Small intestine (tissue), 7 donors: ENCODE results near the gene SOX6. TPM values are rescaled to one million over a fixed set of nuclear protein-coding genes. Genes with fewer than 3 reads are reported as not detected.
"Not testable (repeated sequence)": the region's sequence is repeated elsewhere in the genome, so short reads cannot be mapped to it uniquely, and the experiment has no call there.

Experiments used
- DNase-seq, 2 donors: peaks; one replicate each; pipeline versions ENCODE4 v3.0.0 to v3.0.0-alpha.2; 2013
- FAIRE-seq: peaks from 2 replicates; lab custom pipeline; 2012; peaks lifted over from hg19 to GRCh38; lab: Jason Lieb, UNC
- H3K27ac ChIP-seq, 3 donors: one replicate each; pipeline ENCODE4 v1.5.1; 2013; ENCODE audit warnings: low read length in 2 of 3, mild to moderate bottlenecking in 2 of 3, control low read depth in 1 of 3, inconsistent platforms in 1 of 3, low read depth in 1 of 3, moderate library complexity in 1 of 3
- H3K27me3 ChIP-seq, 3 donors: one replicate each; pipeline ENCODE4 v1.6.1; 2013; ENCODE audit warnings: low read length in 3 of 3, inconsistent platforms in 1 of 3; ENCODE audit not compliant: control insufficient read depth in 3 of 3, insufficient read depth in 3 of 3
- H3K36me3 ChIP-seq, 3 donors: one replicate each; pipeline ENCODE4 v1.6.1; 2013; ENCODE audit warnings: low read length in 3 of 3, inconsistent platforms in 1 of 3, low read depth in 1 of 3, mild to moderate bottlenecking in 1 of 3, moderate library complexity in 1 of 3; ENCODE audit not compliant: control insufficient read depth in 3 of 3, insufficient read depth in 2 of 3
- H3K4me1 ChIP-seq, 3 donors: one replicate each; pipeline ENCODE4 v1.6.1; 2013; ENCODE audit warnings: low read length in 2 of 3, inconsistent platforms in 1 of 3, low read depth in 1 of 3, mild to moderate bottlenecking in 1 of 3, moderate library complexity in 1 of 3; ENCODE audit not compliant: control insufficient read depth in 3 of 3, insufficient read depth in 2 of 3
- H3K4me3 ChIP-seq, 3 donors: one replicate each; pipeline ENCODE4 v1.5.1; 2013; ENCODE audit warnings: low read length in 3 of 3, control low read depth in 1 of 3, inconsistent platforms in 1 of 3, low read depth in 1 of 3, mild to moderate bottlenecking in 1 of 3, moderate library complexity in 1 of 3
- H3K9me3 ChIP-seq, 2 donors: one replicate each; pipeline ENCODE4 v1.6.1; 2013; ENCODE audit warnings: low read depth in 1 of 2, low read length in 1 of 2; ENCODE audit not compliant: control insufficient read depth in 2 of 2, insufficient read depth in 1 of 2
- WGBS, 3 donors: extraction: QIAGEN DNeasy Blood & Tissue Kit; methylation state at CpG; one replicate each; pipeline ENCODE4 v1.1.7; 2013; 5-methylcytosine and 5-hydroxymethylcytosine counted together
- polyA plus RNA-seq, 4 donors: library from polyadenylated mRNA; stranded (reverse) in 3 of 4; unstranded in 1 of 4; fragments of 200-250 nt in 3 of 4; fragments of 120-200 nt in 1 of 4; gene quantifications; one replicate each; pipeline versions ENCODE4 v1.2.1 to v1.2.3, GENCODE V29; 2013
- donor health status: healthy with polysubstance abuse.
- donor health status: control.
- donor health status: control.
- donor health status: Bipolar disorder and iron deficiency.
- donor health status: healthy.

SOX6 gene
- polyA plus RNA-seq, 4 donors: 4.6 to 52.4 (median 7.7) TPM

DNA sequence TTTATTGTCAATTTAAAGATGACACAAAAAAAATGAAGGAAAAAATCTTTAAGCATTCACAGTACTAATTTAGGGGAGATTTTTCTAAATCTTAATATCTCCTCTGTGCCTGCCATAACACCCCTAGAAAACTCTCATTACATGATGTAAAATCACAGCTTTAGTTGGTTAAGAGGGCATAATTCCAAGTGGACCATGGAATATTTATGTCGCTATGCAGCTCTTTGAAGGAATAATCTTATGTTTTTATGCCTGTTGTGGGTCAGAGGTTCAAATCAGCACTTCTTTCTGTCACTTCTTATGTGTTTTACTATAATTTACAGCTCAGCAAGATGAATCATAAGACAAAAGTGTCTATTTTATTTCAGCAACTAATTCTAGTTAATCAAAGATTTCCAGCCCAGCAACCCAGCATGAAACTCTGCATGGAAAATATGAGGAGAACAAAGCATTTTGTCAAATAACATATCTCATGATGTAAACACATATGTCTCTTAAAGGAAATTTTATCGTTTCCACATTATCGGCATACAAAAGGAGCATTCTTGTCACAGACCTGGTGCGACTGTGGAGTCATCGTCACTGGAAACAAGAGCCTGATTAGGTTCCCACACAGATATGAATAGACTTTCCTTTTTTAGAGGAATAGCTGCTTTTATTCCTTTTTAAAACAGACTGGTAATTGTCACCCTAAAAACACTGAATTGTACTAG lies 274.8 kb downstream of the SOX6 start:
- Histone ChIP-seq H3K4me1 (peaks cover 0 to 3% (median 0%) of the 10 kb centered on the region in 3 donors), H3K27ac (no peak overlapping the region), H3K27me3 (no peaks in the 10 kb centered on the region), H3K4me3 (no peak overlapping the region), H3K9me3 (no peaks in the 10 kb centered on the region), H3K36me3 (peaks cover 0 to 5% (median 3%) of the 10 kb centered on the region in 3 donors)
- WGBS, 3 donors: 62 to 73% (median 67%) methylated on average over 5 of the region's 5 CpGs
- DNase-seq (no peak), FAIRE-seq (no peak)

GRCh38 chr11:16080688-16081381 lies 275.5 kb downstream of the SOX6 start:
- peaks cover 0 to 3% (median 0%) of the 10 kb centered on the region in 3 donors for H3K4me1 ChIP-seq
- H3K36me3 ChIP-seq: peaks cover 0 to 5% (median 0%) of the 10 kb centered on the region in 3 donors
- FAIRE-seq: no peak
- 83 to 90% (median 90%) methylated on average over 4 of the region's 4 CpGs for WGBS, 3 donors
- H3K4me3 ChIP-seq: no peak overlapping the region
- no peaks in the 10 kb centered on the region for H3K9me3 ChIP-seq
- H3K27ac ChIP-seq: no peak overlapping the region
- no peak for DNase-seq
- no peaks in the 10 kb centered on the region for H3K27me3 ChIP-seq

DNA sequence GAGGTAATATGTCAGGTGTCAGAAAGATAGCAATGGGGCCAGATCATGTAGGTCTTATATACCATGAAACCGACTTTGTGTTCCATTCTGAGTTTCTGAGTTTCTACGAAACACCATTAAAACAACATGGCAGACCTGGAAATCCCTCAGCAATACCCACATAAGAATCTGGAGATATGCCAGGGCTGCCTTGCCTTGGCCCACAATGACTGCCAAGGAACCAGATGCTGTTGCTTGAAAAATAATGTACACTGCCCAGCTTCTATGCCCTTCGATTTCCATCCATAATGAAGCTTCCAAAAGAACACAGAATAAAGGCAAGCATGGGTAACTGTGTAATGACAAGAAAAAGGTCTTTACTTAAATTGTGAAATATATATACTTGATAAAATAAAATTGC lies 277.4 kb downstream of the SOX6 start:
- no peaks in the 10 kb centered on the region for H3K27me3 ChIP-seq
- H3K4me3 ChIP-seq: no peak overlapping the region
- H3K36me3 ChIP-seq: peaks cover 0 to 5% (median 0%) of the 10 kb centered on the region in 3 donors
- DNase-seq: no peak
- no peaks in the 10 kb centered on the region for H3K9me3 ChIP-seq
- peaks cover 0 to 3% (median 0%) of the 10 kb centered on the region in 3 donors for H3K4me1 ChIP-seq
- no peak for FAIRE-seq
- no peak overlapping the region for H3K27ac ChIP-seq
- 84 to 96% (median 92%) methylated on average over 3 of the region's 3 CpGs for WGBS, 3 donors

GRCh38 chr11:16070573-16070972 lies 285.8 kb downstream of the SOX6 start:
- H3K36me3 ChIP-seq: peaks cover 0 to 11% (median 0%) of the 10 kb centered on the region in 3 donors
- H3K27ac ChIP-seq: no peak overlapping the region
- 88 to 91% (median 89%) methylated on average over 5 of the region's 5 CpGs for WGBS, 3 donors
- no peaks in the 10 kb centered on the region for H3K27me3 ChIP-seq
- H3K4me1 ChIP-seq: no peaks in the 10 kb centered on the region
- FAIRE-seq (no peak), DNase-seq (no peak)
- H3K9me3 ChIP-seq: no peaks in the 10 kb centered on the region
- no peak overlapping the region for H3K4me3 ChIP-seq

- not testable (repeated sequence) for H3K4me3 ChIP-seq, H3K27me3 ChIP-seq, DNase-seq, H3K4me1 ChIP-seq, FAIRE-seq, H3K9me3 ChIP-seq, H3K27ac ChIP-seq
- peaks cover 0 to 11% (median 0%) of the 10 kb centered on the region in 3 donors for H3K36me3 ChIP-seq
- 65 to 92% (median 83%) methylated on average over 3 of the region's 3 CpGs for WGBS, 3 donors
These were observed 289.1 kb downstream of the SOX6 start for GRCh38 chr11:16067268-16067667.

DNA sequence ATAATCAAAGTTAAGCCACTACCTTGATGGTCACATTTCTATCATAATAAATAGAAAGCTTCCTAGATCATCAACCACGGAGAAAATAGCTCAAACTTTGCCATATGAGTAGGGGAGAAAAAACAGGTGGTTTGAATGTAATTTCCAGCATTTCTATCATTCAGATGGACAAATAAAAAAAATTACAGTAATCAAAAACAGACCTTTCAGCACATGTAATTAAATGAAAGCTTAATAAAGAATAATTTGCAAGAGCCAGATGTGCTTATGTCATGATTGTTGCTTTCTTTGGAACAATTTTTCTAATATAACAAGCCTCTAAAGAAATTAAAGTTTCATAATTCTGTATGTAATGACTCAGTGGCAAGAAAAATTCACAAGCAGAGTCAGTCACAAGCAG lies 297.0 kb downstream of the SOX6 start:
- no peak overlapping the region for H3K4me3 ChIP-seq
- H3K4me1 ChIP-seq: no peaks in the 10 kb centered on the region
- no peak overlapping the region for H3K27ac ChIP-seq
- WGBS, 3 donors: 74 to 85% (median 78%) methylated on average over 1 of the region's 1 CpG
- no peak for FAIRE-seq
- no peaks in the 10 kb centered on the region for H3K36me3 ChIP-seq
- no peak for DNase-seq
- H3K27me3 ChIP-seq: no peaks in the 10 kb centered on the region
- H3K9me3 ChIP-seq: no peaks in the 10 kb centered on the region

GRCh38 chr11:16058671-16059070 lies 297.7 kb downstream of the SOX6 start:
- Histone ChIP-seq H3K4me1 (no peaks in the 10 kb centered on the region), H3K36me3 (no peaks in the 10 kb centered on the region), H3K4me3 (no peak overlapping the region), H3K27ac (no peak overlapping the region), H3K9me3 (no peaks in the 10 kb centered on the region), H3K27me3 (no peaks in the 10 kb centered on the region)
- no peak for DNase-seq
- FAIRE-seq: no peak

- FAIRE-seq (no peak), DNase-seq (no peak)
- Histone ChIP-seq H3K4me3 (no peak overlapping the region), H3K27ac (no peak overlapping the region), H3K4me1 (no peaks in the 10 kb centered on the region), H3K9me3 (peaks cover 0 to 6% of the 10 kb centered on the region in 2 donors), H3K36me3 (peaks cover 0 to 8% (median 3%) of the 10 kb centered on the region in 3 donors), H3K27me3 (no peaks in the 10 kb centered on the region)
- WGBS, 3 donors: 76 to 86% (median 77%) methylated on average over 1 of the region's 1 CpG
These were observed 303.6 kb downstream of the SOX6 start for GRCh38 chr11:16052750-16053149.
